Panc1 (cell line): ENCODE results near the gene YBEY.

Experiments
- CTCF ChIP-seq: fragments of 450-650 bp; IDR thresholded peaks from 2 replicates; pipeline ENCODE4 v1.5.1; 2017; ENCODE audit warnings: mild to moderate bottlenecking
- POLR2AphosphoS5 ChIP-seq: IDR thresholded peaks from 2 replicates; pipeline ENCODE4 v1.6.1; 2012; ENCODE audit warnings: mild to moderate bottlenecking, low read depth, low read length, moderate library complexity
- SIN3A ChIP-seq: IDR thresholded peaks from 2 replicates; pipeline ENCODE4 v1.6.1; 2012; ENCODE audit warnings: low read depth, mild to moderate bottlenecking, low read length, moderate library complexity, borderline replicate concordance; ENCODE audit not compliant: insufficient read depth
- TCF7L2 ChIP-seq: IDR thresholded peaks from 2 replicates; pipeline ENCODE4 v1.6.1; 2011; ENCODE audit warnings: mild to moderate bottlenecking, low read depth, low read length, inconsistent platforms

GRCh38 chr21:46289655-46290179 lies 3.6 kb downstream of the YBEY start:
- TF ChIP-seq CTCF (no peak), POLR2AphosphoS5 (no peak), TCF7L2 (no peak), SIN3A (no peak)
